Muscle layer of colon (tissue), 2 donors: ENCODE results near the gene SOCS6.
"Not testable (repeated sequence)": the region's sequence is repeated elsewhere in the genome, so short reads cannot be mapped to it uniquely, and the experiment has no call there.

Experiments
- H3K27ac ChIP-seq: one replicate; pipeline ENCODE4 v1.7.0; 2013; ENCODE audit warnings: low read depth, mild to moderate bottlenecking, low read length, moderate library complexity
- H3K27me3 ChIP-seq, 2 donors: one replicate each; pipeline ENCODE4 v1.7.0; 2013; ENCODE audit warnings: low read length in 2 of 2, mild to moderate bottlenecking in 2 of 2; ENCODE audit not compliant: insufficient read depth in 2 of 2, control insufficient read depth in 1 of 2
- H3K36me3 ChIP-seq: one replicate; pipeline ENCODE4 v1.7.0; 2013; ENCODE audit warnings: mild to moderate bottlenecking, low read length; ENCODE audit not compliant: insufficient read depth
- H3K4me1 ChIP-seq: one replicate; pipeline ENCODE4 v1.7.0; 2013; ENCODE audit warnings: mild to moderate bottlenecking, low read length; ENCODE audit not compliant: insufficient read depth
- H3K4me3 ChIP-seq, 2 donors: one replicate each; pipeline ENCODE4 v1.7.0; 2013; ENCODE audit warnings: low read length in 2 of 2, low read depth in 1 of 2, mild to moderate bottlenecking in 1 of 2, moderate library complexity in 1 of 2
- H3K9ac ChIP-seq: one replicate; pipeline ENCODE4 v1.7.0; 2013; ENCODE audit warnings: low read length
- H3K9me3 ChIP-seq: one replicate; pipeline ENCODE4 v1.7.0; 2013; ENCODE audit warnings: mild to moderate bottlenecking, low read length
- donor health status: abdominal sarcoma.
- donor health status: Adenocarcinoma of cecum.

Gene SOCS6

DNA sequence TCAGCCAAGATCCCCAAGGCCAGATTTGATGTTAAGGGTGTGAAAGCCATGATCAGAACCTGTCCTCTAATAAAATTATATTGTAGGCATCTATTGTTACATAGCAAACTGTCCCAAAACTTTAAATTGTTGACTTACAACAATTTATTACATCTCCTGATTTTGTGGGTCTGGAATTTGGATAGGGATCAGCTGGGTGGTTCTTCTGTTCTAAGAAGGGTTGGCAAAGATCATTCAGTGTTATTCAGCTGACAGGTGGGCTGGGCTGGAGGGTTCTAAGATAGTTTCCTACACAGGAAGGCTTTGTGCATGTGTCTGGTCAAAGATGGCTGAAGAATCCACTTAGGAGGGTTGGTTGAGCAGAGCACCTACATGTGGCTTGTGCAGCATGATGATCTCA lies 50.0 kb downstream of the SOCS6 start:
- no peak overlapping the region for H3K4me3 ChIP-seq
- H3K36me3 ChIP-seq, result no peaks in the 10 kb centered on the region
- H3K27ac ChIP-seq, result no peak overlapping the region
- no peaks in the 10 kb centered on the region for H3K9me3 ChIP-seq
- H3K27me3 ChIP-seq, result no peaks in the 10 kb centered on the region
- H3K9ac ChIP-seq, result no peak overlapping the region
- H3K4me1 ChIP-seq, result peaks cover 7% of the 10 kb centered on the region

DNA sequence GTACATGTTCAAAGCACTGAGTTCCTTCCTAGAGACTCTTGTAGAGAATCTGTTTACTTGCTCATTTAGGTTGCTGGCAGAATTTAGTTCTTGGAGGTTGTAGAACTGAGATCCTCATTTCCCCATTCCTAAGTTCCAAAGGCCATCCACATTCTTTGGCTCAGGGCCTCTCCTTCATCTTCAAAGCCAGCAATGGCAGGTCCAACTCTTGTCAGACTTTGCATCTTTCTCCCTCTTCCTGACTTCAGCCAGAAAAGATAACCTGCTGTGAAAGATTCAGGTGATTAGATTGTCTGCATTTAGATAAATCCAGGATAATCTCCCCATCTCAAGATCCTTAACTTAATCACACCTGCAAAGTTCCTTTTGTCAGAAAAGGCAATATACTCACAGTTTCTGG lies 51.1 kb downstream of the SOCS6 start:
- Histone ChIP-seq H3K9ac (no peak overlapping the region), H3K4me1 (peaks cover 7% of the 10 kb centered on the region), H3K4me3 (no peak overlapping the region), H3K9me3 (no peaks in the 10 kb centered on the region), H3K36me3 (no peaks in the 10 kb centered on the region), H3K27me3 (no peaks in the 10 kb centered on the region), H3K27ac (no peak overlapping the region)

DNA sequence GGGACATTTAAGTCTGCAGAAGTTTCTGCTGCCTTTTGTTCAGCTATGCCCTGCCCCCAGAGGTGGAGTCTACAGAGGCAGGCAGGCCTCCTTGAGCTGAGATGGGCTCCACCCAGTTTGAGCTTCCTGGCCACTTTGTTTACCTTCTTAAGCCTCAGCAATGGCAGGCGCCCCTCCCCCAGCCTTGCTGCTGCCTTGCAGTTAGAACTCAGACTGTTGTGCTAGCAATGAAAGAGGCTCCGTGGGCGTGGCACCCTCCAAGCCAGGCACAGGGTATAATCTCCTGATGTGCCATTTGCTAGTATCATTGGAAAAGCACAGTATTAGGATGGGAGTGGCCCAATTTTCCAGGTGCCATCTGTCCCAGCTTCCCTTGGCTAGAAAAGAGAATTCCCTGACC lies 59.6 kb downstream of the SOCS6 start:
- not testable (repeated sequence) for H3K36me3 ChIP-seq, H3K9ac ChIP-seq, H3K4me1 ChIP-seq

DNA sequence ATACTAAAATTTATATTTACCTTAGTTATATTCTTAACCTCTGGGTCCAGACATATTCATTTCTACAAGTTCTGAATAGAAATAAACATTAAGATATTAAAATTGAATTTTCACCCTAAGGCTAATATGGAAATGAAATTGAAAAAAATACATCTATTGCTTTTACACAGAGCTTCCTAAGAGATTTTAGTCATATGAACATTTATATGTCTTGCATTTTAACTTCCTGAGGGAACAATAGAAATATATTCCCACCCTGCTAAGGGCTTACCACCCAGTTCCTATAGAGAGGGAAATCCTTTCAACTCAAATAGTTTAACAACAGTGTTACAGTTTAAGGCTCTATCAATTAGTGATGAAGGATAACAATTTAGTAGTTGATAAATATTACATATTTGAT lies 60.5 kb downstream of the SOCS6 start:
- Histone ChIP-seq H3K9ac (no peak overlapping the region), H3K27ac (no peak overlapping the region)

More for the DNA sequence above, 59.6 kb downstream of the SOCS6 start:
- not testable (repeated sequence) for H3K9me3 ChIP-seq, H3K27ac ChIP-seq, H3K4me3 ChIP-seq, H3K27me3 ChIP-seq

DNA sequence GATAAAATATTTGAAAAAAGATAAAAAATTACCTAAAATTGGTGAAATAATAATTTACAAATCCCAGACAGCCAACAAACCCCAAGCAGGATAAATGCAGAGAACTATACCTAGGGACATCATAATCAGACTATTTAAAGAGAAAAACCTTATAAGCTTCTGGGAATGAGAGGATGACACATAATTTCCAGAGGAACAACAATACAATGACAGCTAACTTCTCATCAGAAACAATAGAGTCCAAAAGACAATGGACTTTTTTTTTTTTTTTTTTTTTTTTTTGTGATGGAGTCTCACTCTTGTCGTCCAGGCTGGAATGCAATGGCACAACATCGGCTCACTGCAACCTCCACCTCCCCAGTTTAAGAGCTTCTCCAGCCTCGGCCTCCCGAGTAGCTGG lies 65.2 kb downstream of the SOCS6 start:
- Histone ChIP-seq H3K27ac (no peak overlapping the region), H3K27me3 (no peaks in the 10 kb centered on the region), H3K9ac (no peak overlapping the region), H3K4me1 (no peaks in the 10 kb centered on the region), H3K9me3 (no peaks in the 10 kb centered on the region), H3K36me3 (no peaks in the 10 kb centered on the region), H3K4me3 (no peak overlapping the region)

More for the DNA sequence above, 60.5 kb downstream of the SOCS6 start:
- Histone ChIP-seq H3K4me1 (no peaks in the 10 kb centered on the region), H3K9me3 (no peaks in the 10 kb centered on the region), H3K27me3 (no peaks in the 10 kb centered on the region), H3K4me3 (no peak overlapping the region), H3K36me3 (no peaks in the 10 kb centered on the region)

DNA sequence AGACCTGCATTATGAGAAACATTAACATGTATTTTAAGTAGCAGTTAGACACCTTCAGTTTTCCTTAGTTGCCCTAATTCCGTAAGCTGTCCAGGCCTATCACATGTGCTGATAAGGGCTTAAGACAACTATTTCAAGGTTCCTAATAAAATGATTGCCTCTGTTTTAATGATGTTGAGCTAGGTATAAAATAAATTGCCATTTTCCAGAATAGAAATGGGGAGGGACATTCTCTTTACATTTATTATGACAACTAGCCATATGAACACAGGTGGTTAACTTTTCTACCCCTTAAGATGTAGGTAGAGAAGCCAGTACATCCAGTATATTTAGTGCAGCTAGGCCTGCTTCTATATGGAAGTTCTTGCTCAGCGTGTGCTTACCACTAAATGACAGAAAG lies 65.9 kb downstream of the SOCS6 start:
- Histone ChIP-seq H3K27ac (no peak overlapping the region), H3K9me3 (no peaks in the 10 kb centered on the region), H3K9ac (no peak overlapping the region), H3K4me1 (no peaks in the 10 kb centered on the region), H3K36me3 (no peaks in the 10 kb centered on the region), H3K27me3 (no peaks in the 10 kb centered on the region), H3K4me3 (no peak overlapping the region)

DNA sequence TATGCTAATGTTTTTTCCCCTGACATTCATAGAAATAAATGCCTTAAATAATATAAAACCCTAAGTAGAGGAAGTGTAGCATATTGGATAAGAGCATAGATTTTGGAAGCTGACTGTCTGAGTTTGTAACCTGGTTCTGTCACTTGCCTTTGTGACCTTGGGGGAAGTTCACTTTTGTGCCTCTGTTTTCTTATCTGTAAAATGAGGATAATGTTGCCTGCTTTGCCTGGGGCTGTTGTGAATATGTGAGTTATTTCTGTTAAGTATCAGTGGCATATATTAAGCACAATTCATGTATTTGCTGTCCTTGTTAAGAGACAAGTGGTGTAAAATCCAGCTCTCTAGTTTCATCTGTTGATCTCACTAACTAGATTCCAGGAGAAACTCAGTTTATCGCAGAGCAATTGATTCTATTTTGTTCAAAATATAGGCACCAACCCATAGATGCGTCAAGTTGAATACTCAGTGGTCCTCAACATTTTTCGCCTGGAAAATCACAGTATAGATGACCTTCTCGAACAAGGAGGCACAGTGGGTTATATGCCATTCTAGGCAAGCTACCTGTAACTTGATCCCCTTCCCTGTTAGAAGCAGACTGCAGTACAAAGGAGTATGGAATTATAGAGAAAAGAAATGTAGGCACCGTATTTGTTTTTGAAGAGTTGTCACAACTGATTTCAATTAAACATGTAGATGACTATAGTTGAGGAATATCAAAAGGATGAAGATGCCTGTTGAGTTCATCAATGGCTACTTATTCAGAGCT lies 67.0 kb downstream of the SOCS6 start:
- Histone ChIP-seq H3K9me3 (no peaks in the 10 kb centered on the region), H3K36me3 (no peaks in the 10 kb centered on the region), H3K4me3 (no peak overlapping the region), H3K27me3 (no peaks in the 10 kb centered on the region), H3K4me1 (no peaks in the 10 kb centered on the region), H3K27ac (no peak overlapping the region), H3K9ac (no peak overlapping the region)

DNA sequence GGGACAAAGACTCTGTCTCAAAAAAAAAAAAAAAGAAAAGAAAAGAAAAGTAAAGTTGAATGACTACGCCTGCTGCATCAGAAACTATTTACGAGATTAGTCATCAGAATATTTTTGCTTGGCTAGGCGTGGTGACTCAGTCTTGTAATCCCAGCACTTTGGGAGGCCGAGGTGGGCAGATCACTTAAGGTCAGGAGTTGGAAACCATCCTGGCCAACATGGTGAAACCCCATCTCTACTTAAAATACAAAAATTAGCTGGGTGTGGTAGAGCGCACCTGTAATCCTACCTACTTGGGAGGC lies 69.2 kb downstream of the SOCS6 start:
- H3K4me1 ChIP-seq, H3K9ac ChIP-seq, H3K27ac ChIP-seq, H3K9me3 ChIP-seq, H3K4me3 ChIP-seq, H3K36me3 ChIP-seq, H3K27me3 ChIP-seq: not testable (repeated sequence)

DNA sequence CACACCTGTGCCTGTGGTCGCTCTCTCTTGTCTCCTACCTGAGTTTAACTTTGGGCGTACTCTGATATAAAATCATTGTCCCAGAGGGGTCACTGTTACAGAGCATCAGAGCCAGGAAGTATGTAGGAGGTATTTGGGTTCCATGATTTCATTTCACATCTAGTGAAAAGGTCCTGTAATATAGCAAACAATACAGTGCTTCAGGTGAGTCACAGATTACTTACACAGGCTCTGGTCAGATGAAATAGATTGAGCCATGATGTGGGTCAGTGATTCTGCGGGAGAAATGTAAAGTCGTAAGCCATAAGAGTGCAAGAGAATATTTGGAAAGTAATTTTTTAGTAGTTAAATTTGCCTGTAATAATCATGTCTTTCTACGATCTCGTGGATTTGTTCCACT lies 70.2 kb downstream of the SOCS6 start:
- Histone ChIP-seq H3K27ac (no peak overlapping the region), H3K27me3 (no peaks in the 10 kb centered on the region), H3K9ac (no peak overlapping the region), H3K4me1 (no peaks in the 10 kb centered on the region), H3K36me3 (no peaks in the 10 kb centered on the region), H3K4me3 (no peak overlapping the region), H3K9me3 (no peaks in the 10 kb centered on the region)

DNA sequence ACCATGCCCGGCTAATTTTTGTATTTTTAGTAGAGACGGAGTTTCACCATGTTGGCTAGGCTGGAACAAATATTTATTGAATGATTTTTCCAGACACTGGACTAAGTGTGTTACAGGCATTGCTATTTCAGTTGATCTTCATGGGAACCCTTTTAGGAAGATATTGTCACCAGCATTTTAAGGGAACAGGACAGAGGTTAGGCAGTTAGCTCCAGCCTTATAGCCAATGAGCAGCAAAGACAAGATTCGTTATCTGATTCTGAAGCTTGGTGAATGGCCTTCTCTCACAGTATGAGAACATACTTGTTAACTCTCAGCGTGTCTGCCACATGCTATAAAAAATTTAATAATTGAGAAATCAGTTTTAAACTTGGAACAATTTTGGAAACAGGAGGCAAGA lies 73.4 kb downstream of the SOCS6 start:
- no peaks in the 10 kb centered on the region for H3K36me3 ChIP-seq
- no peak overlapping the region for H3K9ac ChIP-seq
- H3K4me1 ChIP-seq, result peaks cover 5% of the 10 kb centered on the region
- H3K27me3 ChIP-seq, result no peaks in the 10 kb centered on the region
- no peak overlapping the region for H3K27ac ChIP-seq
- no peaks in the 10 kb centered on the region for H3K9me3 ChIP-seq
- no peak overlapping the region for H3K4me3 ChIP-seq

DNA sequence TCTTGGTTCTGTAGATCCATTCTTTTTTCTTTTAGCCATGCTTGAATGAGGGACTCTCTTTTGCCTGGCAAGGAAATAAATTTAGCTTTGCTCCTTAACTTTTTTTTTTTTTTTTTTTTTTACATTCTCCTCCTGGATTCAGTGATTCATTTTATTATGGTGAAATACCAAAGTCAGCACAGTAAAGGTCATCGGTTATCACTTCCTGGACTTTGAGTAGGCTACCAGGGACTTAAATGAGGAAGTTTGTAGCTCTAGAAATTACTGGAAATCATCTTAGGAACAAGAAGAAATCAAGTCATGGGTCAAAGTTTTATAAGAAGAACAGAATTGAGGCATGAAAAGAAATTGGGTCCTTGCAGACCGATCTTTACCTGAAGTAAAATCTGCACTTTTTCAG lies 75.0 kb downstream of the SOCS6 start:
- no peaks in the 10 kb centered on the region for H3K36me3 ChIP-seq
- no peaks in the 10 kb centered on the region for H3K9me3 ChIP-seq
- no peak overlapping the region for H3K27ac ChIP-seq
- no peaks in the 10 kb centered on the region for H3K27me3 ChIP-seq
- no peak overlapping the region for H3K4me3 ChIP-seq
- H3K9ac ChIP-seq, result no peak overlapping the region
- H3K4me1 ChIP-seq, result peaks cover 5% of the 10 kb centered on the region

DNA sequence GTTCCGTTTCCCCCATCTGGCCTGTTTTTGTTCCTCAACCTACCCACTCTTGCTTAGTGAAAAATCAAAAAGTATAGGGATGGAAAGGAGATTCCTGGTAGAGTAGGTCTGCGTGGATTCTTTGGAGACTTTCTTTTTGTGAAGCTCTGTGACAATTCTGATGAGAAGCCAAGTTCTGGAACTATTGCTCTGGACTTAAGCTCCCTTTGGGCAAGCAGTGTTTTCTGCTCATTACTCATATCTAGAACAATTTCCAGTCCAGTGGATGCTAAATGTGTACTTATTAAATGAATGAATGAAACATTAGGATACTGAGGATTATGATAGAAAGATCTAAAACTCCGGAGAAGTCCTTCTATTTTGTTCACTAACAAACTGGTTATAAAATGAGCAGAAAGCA lies 76.5 kb downstream of the SOCS6 start:
- Histone ChIP-seq H3K4me1 (peaks cover 5% of the 10 kb centered on the region), H3K36me3 (no peaks in the 10 kb centered on the region)

More for the DNA sequence above, 76.5 kb downstream of the SOCS6 start:
- Histone ChIP-seq H3K4me3 (no peak overlapping the region), H3K27ac (no peak overlapping the region), H3K9me3 (no peaks in the 10 kb centered on the region), H3K9ac (no peak overlapping the region), H3K27me3 (no peaks in the 10 kb centered on the region)
